Panc1 (cell line): ENCODE results near the gene RANBP3. TPM values are rescaled to one million over a fixed set of nuclear protein-coding genes. Genes with fewer than 3 reads are reported as not detected.

Source experiments
- ATAC-seq: fragments of 200-7000 bp; cut with Tn5 transposase; 2 replicates; pipeline ENCODE4 v1.9.1; 2020; ENCODE audit warnings: mild to moderate bottlenecking, moderate library complexity
- BruUV-seq: library from RNA; stranded (reverse); fragments of 400-500 nt; replicated peaks from 2 replicates; lab custom pipeline; 2021; lab: Mats Ljungman, UMichigan
- CTCF ChIA-PET: fragments of 300-600 bp; sonication (Branson Sonifier 250); formaldehyde crosslinking; loops from one replicate; lab custom pipeline; 2022; ENCODE audit warnings: antibody characterized with exemption; lab: Charles Lee
- POLR2A ChIA-PET: fragments of 300-600 bp; sonication (Branson Sonifier 250); formaldehyde crosslinking; loops from one replicate; lab custom pipeline; 2022; ENCODE audit warnings: antibody characterized with exemption; lab: Charles Lee
- DNase-seq: peaks from one replicate; pipeline ENCODE4 v3.0.0-alpha.2; 2010; ENCODE audit warnings: low read depth, low spot score
- H3K27ac ChIP-seq: 2 replicates; pipeline ENCODE4 v1.5.1; 2011; ENCODE audit warnings: mild to moderate bottlenecking, low read length, inconsistent platforms
- H3K27me3 ChIP-seq: fragments of 200-500 bp; sonication (Bioruptor generic); 2 replicates; pipeline ENCODE4 v1.6.0; 2014; ENCODE audit warnings: low read length, inconsistent platforms; ENCODE audit not compliant: control insufficient read depth, insufficient read depth
- H3K36me3 ChIP-seq: fragments of 200-500 bp; sonication (Bioruptor generic); 2 replicates; pipeline ENCODE4 v1.5.1; 2014; ENCODE audit warnings: inconsistent platforms, mild to moderate bottlenecking, low read length, moderate library complexity; ENCODE audit not compliant: control insufficient read depth, insufficient read depth
- H3K4me1 ChIP-seq: 2 replicates; pipeline ENCODE4 v1.5.1; 2011; ENCODE audit warnings: inconsistent platforms, mild to moderate bottlenecking, low read length, moderate library complexity; ENCODE audit not compliant: control insufficient read depth, insufficient read depth
- H3K4me3 ChIP-seq, 2 experiments: 2 replicates each; pipeline ENCODE4 v1.5.1; 2011 to 2012; ENCODE audit warnings: low read depth in 2 of 2, low read length in 2 of 2, mild to moderate bottlenecking in 2 of 2, inconsistent platforms in 1 of 2, moderate library complexity in 1 of 2
- H3K9me3 ChIP-seq: fragments of 200-500 bp; sonication (Bioruptor generic); 2 replicates; pipeline ENCODE4 v1.5.1; 2014; ENCODE audit warnings: low read depth, mild to moderate bottlenecking, inconsistent platforms, low read length, moderate library complexity; ENCODE audit not compliant: control insufficient read depth, insufficient read depth
- POLR2AphosphoS5 ChIP-seq: IDR thresholded peaks from 2 replicates; pipeline ENCODE4 v1.6.1; 2012; ENCODE audit warnings: mild to moderate bottlenecking, low read depth, low read length, moderate library complexity
- SIN3A ChIP-seq: IDR thresholded peaks from 2 replicates; pipeline ENCODE4 v1.6.1; 2012; ENCODE audit warnings: low read depth, mild to moderate bottlenecking, low read length, moderate library complexity, borderline replicate concordance; ENCODE audit not compliant: insufficient read depth
- TCF7L2 ChIP-seq: IDR thresholded peaks from 2 replicates; pipeline ENCODE4 v1.6.1; 2011; ENCODE audit warnings: mild to moderate bottlenecking, low read depth, low read length, inconsistent platforms
- in situ Hi-C: cut with HindIII; loops from 2 replicates; pipeline ENCODE4 v1.10.0; 2016; ENCODE audit warnings: low sequenced_read_pairs, low pct_unique_long_range_greater_than_20kb
- intact Hi-C: fragments of 100-400 bp; cut with micrococcal nuclease; formaldehyde crosslinking; loops from one replicate; pipeline ENCODE4 v1.10.0; 2022; ENCODE audit not compliant: unreplicated experiment
- total RNA-seq: library from RNA; stranded (reverse); gene quantifications from one replicate; pipeline ENCODE4 v1.2.1, GENCODE V29; 2021; ENCODE audit not compliant: unreplicated experiment
- TF ChIP-seq, protein P1 (sequence below), 2 experiments: IDR thresholded peaks; 2 replicates each; pipeline ENCODE4 v1.6.1; 2011 to 2012; ENCODE audit warnings: low read depth in 2 of 2, control low read depth in 1 of 2, low read length in 1 of 2, mild to moderate bottlenecking in 1 of 2, moderate library complexity in 1 of 2; ENCODE audit not compliant: insufficient read depth in 1 of 2
- TF ChIP-seq, protein P2 (sequence below): fragments of 450-650 bp; IDR thresholded peaks from 2 replicates; pipeline ENCODE4 v1.5.1; 2017; ENCODE audit warnings: mild to moderate bottlenecking

RANBP3 gene
- total RNA-seq, 1 experiment from 2014 or later = 54.6 TPM

DNA sequence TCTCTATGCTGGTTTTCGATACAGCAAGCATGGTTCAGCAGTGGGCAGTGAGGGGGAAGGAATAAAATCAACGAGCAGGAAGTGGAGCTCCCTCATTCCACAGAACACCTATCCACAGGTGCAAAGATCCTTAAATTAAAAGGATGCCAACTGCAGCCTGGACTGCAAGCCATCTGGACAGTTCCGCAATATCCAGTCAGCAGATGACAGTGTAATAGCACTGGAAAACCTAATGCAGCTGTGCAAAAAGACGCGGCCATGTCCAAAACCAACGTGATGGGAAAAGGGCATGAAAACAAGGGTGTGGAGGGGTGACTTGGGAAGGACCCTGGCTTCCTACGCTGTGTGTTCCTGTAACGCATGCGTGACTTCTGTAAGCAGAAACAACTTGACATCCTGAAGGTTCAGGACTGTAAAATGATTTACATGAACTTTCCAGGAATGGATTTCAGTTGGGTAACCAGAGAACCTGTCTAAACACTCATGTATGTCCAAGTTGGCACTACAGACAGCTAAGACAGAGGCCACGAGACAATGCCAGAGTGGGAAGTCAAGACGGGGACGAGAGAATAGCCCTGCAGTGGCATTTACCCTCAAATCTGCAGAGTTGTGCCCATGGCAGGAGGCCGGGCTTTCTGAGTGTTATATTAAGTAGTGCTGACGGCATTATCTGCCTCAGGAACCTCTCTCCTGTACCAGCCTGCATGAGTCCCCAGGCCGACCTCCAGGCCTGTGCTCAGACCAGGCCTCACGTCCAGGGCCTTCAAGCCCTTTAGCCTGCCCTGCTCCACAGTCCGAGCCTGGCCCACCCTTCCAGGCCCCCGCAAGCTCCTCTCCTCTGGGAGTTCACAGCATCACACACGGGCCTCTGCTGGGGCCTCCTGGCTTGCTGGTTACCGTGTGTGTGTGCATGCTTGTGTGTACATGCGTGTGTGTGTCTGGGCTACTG, 37.4 kb downstream of the RANBP3 start:
- no peaks in the 10 kb centered on the region for H3K9me3 ChIP-seq
- H3K36me3 ChIP-seq = no peaks in the 10 kb centered on the region; the same call in 1 of the 2 replicates
- no TSS peak for BruUV-seq
- DNase-seq (no peak), ATAC-seq (no peak)
- no peak overlapping the region for H3K27ac ChIP-seq
- intact Hi-C loops (no loop called here), in situ Hi-C loops (no loop called here)
- ChIA-PET CTCF (no interaction called here), POLR2A (no interaction called here)
- H3K27me3 ChIP-seq = no peaks in the 10 kb centered on the region
- no peaks in the 10 kb centered on the region; the same call in 1 of the 2 replicates for H3K4me1 ChIP-seq
- H3K4me3 ChIP-seq = no peak overlapping the region
- TF ChIP-seq, protein P1, sequence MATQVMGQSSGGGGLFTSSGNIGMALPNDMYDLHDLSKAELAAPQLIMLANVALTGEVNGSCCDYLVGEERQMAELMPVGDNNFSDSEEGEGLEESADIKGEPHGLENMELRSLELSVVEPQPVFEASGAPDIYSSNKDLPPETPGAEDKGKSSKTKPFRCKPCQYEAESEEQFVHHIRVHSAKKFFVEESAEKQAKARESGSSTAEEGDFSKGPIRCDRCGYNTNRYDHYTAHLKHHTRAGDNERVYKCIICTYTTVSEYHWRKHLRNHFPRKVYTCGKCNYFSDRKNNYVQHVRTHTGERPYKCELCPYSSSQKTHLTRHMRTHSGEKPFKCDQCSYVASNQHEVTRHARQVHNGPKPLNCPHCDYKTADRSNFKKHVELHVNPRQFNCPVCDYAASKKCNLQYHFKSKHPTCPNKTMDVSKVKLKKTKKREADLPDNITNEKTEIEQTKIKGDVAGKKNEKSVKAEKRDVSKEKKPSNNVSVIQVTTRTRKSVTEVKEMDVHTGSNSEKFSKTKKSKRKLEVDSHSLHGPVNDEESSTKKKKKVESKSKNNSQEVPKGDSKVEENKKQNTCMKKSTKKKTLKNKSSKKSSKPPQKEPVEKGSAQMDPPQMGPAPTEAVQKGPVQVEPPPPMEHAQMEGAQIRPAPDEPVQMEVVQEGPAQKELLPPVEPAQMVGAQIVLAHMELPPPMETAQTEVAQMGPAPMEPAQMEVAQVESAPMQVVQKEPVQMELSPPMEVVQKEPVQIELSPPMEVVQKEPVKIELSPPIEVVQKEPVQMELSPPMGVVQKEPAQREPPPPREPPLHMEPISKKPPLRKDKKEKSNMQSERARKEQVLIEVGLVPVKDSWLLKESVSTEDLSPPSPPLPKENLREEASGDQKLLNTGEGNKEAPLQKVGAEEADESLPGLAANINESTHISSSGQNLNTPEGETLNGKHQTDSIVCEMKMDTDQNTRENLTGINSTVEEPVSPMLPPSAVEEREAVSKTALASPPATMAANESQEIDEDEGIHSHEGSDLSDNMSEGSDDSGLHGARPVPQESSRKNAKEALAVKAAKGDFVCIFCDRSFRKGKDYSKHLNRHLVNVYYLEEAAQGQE (IDR thresholded peaks at IDR 0.05; ENCODE audit: insufficient read depth in 1 of 2, low read depth in 2 of 2, low read length in 1 of 2) = no peak
- TF ChIP-seq TCF7L2 = no peak
- no peak for TF ChIP-seq POLR2AphosphoS5
- no peak for TF ChIP-seq SIN3A
- TF ChIP-seq, protein P2, sequence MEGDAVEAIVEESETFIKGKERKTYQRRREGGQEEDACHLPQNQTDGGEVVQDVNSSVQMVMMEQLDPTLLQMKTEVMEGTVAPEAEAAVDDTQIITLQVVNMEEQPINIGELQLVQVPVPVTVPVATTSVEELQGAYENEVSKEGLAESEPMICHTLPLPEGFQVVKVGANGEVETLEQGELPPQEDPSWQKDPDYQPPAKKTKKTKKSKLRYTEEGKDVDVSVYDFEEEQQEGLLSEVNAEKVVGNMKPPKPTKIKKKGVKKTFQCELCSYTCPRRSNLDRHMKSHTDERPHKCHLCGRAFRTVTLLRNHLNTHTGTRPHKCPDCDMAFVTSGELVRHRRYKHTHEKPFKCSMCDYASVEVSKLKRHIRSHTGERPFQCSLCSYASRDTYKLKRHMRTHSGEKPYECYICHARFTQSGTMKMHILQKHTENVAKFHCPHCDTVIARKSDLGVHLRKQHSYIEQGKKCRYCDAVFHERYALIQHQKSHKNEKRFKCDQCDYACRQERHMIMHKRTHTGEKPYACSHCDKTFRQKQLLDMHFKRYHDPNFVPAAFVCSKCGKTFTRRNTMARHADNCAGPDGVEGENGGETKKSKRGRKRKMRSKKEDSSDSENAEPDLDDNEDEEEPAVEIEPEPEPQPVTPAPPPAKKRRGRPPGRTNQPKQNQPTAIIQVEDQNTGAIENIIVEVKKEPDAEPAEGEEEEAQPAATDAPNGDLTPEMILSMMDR = no peak

DNA sequence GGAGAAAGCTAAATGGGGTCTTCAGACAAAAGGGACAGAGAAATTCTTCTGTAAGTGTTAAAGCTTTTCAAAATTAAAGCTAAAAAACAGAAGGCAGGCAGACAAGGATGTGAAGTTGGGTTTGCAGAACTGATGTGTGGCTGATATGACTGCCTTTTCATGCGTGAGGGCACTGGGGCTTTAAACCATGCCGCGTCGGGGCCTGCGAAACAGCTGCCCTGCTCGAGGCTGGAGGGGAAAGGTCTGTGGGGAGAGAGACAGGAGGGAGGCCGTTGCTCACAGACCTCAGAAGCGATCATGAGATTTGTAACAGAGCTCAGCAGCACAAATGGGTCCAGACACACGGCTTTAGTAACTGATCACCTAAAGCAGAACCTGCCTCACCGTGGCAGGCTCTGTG, 40.4 kb downstream of the RANBP3 start:
- no peak overlapping the region for H3K4me3 ChIP-seq
- POLR2A ChIA-PET = no interaction called here
- H3K36me3 ChIP-seq = no peaks in the 10 kb centered on the region; the same call in 1 of the 2 replicates
- no peak for DNase-seq
- ATAC-seq = no peak
- no peaks in the 10 kb centered on the region for H3K9me3 ChIP-seq
- in situ Hi-C loops (no loop called here), intact Hi-C loops (no loop called here)
- no peak overlapping the region for H3K27ac ChIP-seq
- CTCF ChIA-PET = no interaction called here
- no peaks in the 10 kb centered on the region; the same call in 1 of the 2 replicates for H3K4me1 ChIP-seq
- TF ChIP-seq SIN3A (no peak), TCF7L2 (no peak)
- TF ChIP-seq, protein P1 (IDR thresholded peaks at IDR 0.05; ENCODE audit: insufficient read depth in 1 of 2, low read depth in 2 of 2, low read length in 1 of 2) = no peak
- TF ChIP-seq, protein P2 = no peak
- BruUV-seq = no TSS peak
- no peaks in the 10 kb centered on the region for H3K27me3 ChIP-seq
